ENCODE results near the gene VNN1.

The VNN1 gene

DNA sequence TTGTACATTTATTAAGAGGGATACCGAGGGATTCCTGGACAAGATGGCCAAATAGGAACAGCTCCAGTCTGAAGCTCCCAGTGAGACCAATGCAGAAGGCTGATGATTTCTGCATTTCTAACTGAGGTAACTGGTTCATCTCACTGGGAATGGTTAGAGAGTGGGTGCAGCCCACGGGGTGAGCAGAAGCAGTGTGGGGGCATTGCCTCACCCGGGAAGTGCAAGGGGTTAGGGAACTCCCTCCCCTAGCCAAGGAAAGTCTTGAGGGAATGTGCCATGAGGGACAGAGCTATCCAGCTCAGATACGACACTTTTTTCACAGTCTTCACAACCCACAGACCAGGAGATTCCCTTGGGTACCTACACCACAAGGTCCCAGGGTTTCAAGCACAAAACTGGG lies 79.1 kb downstream of the VNN1 start:
- no peak overlapping the region for H3K4me3 ChIP-seq (ENCODE audit: low read length)
- TF ChIP-seq ZNF274 (IDR thresholded peaks at IDR 0.05; ENCODE audit: low read depth, low read length): no peak

- H3K4me3 ChIP-seq (ENCODE audit: low read length): no peak overlapping the region
- no peak for TF ChIP-seq ZNF274 (IDR thresholded peaks at IDR 0.05; ENCODE audit: low read depth, low read length)
Observed at GRCh38 chr6:132633362-132633761, 80.5 kb downstream of the VNN1 start.

All from GM08714 (cell line).